Stimulated activated CD4-positive, alpha-beta T cell treated with anti-CD3 and anti-CD28 coated beads, Interleukin-1b, Interleukin-23, amount 100 ng/mL, for 1 hour (primary cell): Measurements from ENCODE around the gene DCBLD2.

Experiments used
- DNase-seq, 2 donors: peaks; one replicate each; pipeline ENCODE4 v3.0.0-alpha.2; 2020; ENCODE audit warnings: low read depth in 2 of 2

The DCBLD2 gene

GRCh38 chr3:98766924-98767323 is 134.6 kb downstream of the DCBLD2 start:
- no peak for DNase-seq

- no peak for DNase-seq
These were observed 135.8 kb downstream of the DCBLD2 start for GRCh38 chr3:98765721-98766120.

- DNase-seq: no peak
These were observed 137.0 kb downstream of the DCBLD2 start for GRCh38 chr3:98764472-98764884.

- DNase-seq: no peak
These were observed 137.6 kb downstream of the DCBLD2 start for GRCh38 chr3:98763819-98764418.

- DNase-seq: no peak
These were observed 138.4 kb downstream of the DCBLD2 start, which contains the start of gene ST3GAL6 for GRCh38 chr3:98763076-98763475. Gene ST3GAL6 (plus strand): TSS chr3:98763340. CDS start chr3:98768441, 5,101 bp downstream.

GRCh38 chr3:98761643-98762229 is 139.8 kb downstream of the DCBLD2 start:
- no peak for DNase-seq

GRCh38 chr3:98759629-98760028 is 141.9 kb downstream of the DCBLD2 start:
- DNase-seq: no peak

- no peak for DNase-seq
These were observed 145.9 kb downstream of the DCBLD2 start for GRCh38 chr3:98755601-98756000.

- DNase-seq: no peak
These were observed 147.0 kb downstream of the DCBLD2 start for GRCh38 chr3:98754483-98754882.

- no peak for DNase-seq
These were observed 151.1 kb downstream of the DCBLD2 start for GRCh38 chr3:98750276-98750919.

- DNase-seq: no peak
These were observed 154.6 kb downstream of the DCBLD2 start for GRCh38 chr3:98746882-98747281.

- no peak for DNase-seq
These were observed 155.4 kb downstream of the DCBLD2 start for GRCh38 chr3:98746122-98746521.
